Dendritic cell treated with granulocyte-macrophage colony-stimulating factor and Interleukin-4, amounts not matched to agents 40 ng/mL and 50 ng/mL, for 4 days (primary cell): ENCODE data around the gene WNT3A.

Experiments
- H3K27ac Mint-ChIP-seq: one replicate; pipeline ENCODE4 v1.8.0; 2022; ENCODE audit warnings: mild to moderate bottlenecking, mixed read lengths
- H3K27me3 Mint-ChIP-seq: one replicate; pipeline ENCODE4 v1.8.0; 2022; ENCODE audit warnings: mild to moderate bottlenecking, mixed read lengths
- H3K36me3 Mint-ChIP-seq: one replicate; pipeline ENCODE4 v1.8.0; 2022; ENCODE audit warnings: low read depth, mixed read lengths
- H3K4me1 Mint-ChIP-seq: one replicate; pipeline ENCODE4 v1.8.0; 2022; ENCODE audit warnings: low read depth, mixed read lengths
- H3K4me3 Mint-ChIP-seq: one replicate; pipeline ENCODE4 v1.8.0; 2022; ENCODE audit warnings: mild to moderate bottlenecking, moderate library complexity, mixed read lengths
- H3K9me3 Mint-ChIP-seq: one replicate; pipeline ENCODE4 v1.8.0; 2022; ENCODE audit warnings: mixed read lengths
- intact Hi-C: fragments of 100-400 bp; cut with micrococcal nuclease; formaldehyde crosslinking; loops from one replicate; pipeline ENCODE4 v1.15.0; 2022

The WNT3A gene

DNA sequence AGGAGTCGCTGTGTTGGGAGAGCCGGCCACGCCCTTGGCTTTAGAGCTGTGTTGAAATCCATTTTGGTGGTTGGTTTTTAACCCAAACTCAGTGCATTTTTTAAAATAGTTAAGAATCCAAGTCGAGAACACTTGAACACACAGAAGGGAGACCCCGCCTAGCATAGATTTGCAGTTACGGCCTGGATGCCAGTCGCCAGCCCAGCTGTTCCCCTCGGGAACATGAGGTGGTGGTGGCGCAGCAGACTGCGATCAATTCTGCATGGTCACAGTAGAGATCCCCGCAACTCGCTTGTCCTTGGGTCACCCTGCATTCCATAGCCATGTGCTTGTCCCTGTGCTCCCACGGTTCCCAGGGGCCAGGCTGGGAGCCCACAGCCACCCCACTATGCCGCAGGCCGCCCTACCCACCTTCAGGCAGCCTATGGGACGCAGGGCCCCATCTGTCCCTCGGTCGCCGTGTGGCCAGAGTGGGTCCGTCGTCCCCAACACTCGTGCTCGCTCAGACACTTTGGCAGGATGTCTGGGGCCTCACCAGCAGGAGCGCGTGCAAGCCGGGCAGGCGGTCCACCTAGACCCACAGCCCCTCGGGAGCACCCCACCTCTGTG lies 91.6 kb downstream of the WNT3A start:
- Mint-ChIP-seq H3K36me3 (peaks cover 82% of the 10 kb centered on the region), H3K27ac (no peak overlapping the region), H3K4me3 (no peak overlapping the region), H3K27me3 (no peaks in the 10 kb centered on the region), H3K4me1 (peaks cover 84% of the 10 kb centered on the region), H3K9me3 (peaks cover 11% of the 10 kb centered on the region)
- intact Hi-C loops: no loop called here

DNA sequence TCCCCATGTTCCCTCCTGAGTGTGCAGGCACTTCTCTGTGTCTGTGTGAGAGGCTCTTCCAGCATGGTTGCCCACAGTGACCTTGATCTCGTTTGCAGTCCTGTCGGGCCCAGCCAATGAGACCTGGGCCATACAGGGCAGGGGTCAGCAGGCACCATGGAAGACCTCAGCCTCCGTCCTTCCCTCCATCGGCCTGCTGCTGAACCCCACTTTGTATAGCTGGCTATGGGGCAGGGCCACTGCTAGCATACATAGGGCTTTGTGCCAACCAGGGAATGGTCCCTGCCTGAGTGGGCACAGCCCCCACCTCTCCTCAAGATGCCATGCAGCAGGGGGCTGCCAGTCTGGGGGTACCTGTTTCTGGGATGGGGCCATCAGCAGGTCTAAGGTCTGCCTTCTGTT lies 92.5 kb downstream of the WNT3A start:
- Mint-ChIP-seq H3K36me3 (peaks cover 73% of the 10 kb centered on the region), H3K4me1 (peaks cover 88% of the 10 kb centered on the region), H3K27me3 (no peaks in the 10 kb centered on the region), H3K4me3 (no peak overlapping the region), H3K9me3 (peaks cover 8% of the 10 kb centered on the region), H3K27ac (no peak overlapping the region)
- intact Hi-C loops: no loop called here

DNA sequence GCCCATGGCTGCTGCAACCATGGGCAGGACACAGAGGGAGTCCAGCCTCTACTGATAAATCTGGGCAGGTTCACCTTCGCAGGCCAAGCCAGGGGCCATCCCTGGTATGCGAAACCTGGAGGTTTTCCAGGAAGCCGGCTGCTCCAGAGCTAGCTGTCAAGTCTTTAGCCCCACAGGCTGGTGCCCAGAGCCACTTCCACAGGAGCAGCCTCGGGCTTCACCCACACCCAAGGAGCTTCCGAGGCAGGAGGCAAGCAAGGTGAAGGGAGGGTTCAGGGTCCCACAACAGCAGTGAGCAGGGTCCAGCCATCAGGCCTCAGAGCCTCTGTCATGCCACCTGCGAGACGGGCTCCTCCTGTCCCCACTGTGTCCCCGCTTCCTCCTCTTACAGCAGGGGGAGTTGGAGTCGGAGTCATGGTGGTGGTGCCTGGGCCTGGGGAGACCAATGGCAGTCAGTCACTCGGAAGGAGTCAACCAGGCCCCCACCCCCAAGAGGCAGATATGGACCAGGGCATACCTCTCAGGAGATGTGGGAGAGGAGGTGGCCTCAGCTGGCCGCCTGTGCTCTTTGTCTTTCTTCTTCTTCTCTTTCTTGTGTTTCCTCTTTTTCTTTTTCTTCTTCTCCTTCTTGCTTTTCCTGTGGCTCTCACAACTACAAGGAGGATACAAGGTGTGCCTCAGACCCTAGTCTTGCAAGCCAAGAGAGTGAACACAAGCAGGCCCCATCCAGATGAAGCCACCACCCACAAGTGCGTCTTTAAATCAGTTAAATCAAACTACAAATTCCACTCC lies 94.2 kb downstream of the WNT3A start:
- Mint-ChIP-seq H3K4me1 (peaks cover 82% of the 10 kb centered on the region), H3K36me3 (peaks cover 68% of the 10 kb centered on the region), H3K4me3 (no peak overlapping the region), H3K9me3 (no peaks in the 10 kb centered on the region), H3K27ac (peak overlapping the region; percentile 89), H3K27me3 (no peaks in the 10 kb centered on the region)
- intact Hi-C loops: loop anchor here (10.0 kb wide), 2 partner anchors 304 to 384 kb away; partner anchors contain the start of genes RNF187 and TRIM11

DNA sequence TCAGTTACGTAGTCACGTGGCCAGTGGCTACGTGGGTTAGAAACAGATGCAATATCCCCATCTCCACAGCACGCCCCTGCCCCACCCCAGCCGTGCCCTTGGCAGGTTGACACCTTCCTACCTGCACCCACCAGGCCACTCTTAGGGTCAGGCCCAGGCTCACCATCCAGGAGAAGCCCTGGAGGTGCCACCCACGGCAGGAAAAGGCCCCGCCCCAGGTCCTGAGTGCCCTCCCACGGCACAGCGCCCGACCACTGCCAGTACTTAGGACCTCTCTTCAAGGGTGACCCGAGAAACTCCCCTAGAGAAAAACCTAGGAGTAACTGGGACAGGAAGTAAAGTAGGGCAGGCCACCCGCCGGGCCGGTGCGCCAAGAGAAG lies 94.8 kb downstream of the WNT3A start:
- Mint-ChIP-seq H3K27ac (peak overlapping the region; percentile 89), H3K36me3 (peaks cover 68% of the 10 kb centered on the region), H3K4me3 (peak overlapping the region; percentile 96), H3K27me3 (no peaks in the 10 kb centered on the region), H3K9me3 (no peaks in the 10 kb centered on the region), H3K4me1 (peaks cover 81% of the 10 kb centered on the region)
- intact Hi-C loops: loop anchor here (10.0 kb wide), 2 partner anchors 303 to 383 kb away; partner anchors contain the start of genes RNF187 and TRIM11

DNA sequence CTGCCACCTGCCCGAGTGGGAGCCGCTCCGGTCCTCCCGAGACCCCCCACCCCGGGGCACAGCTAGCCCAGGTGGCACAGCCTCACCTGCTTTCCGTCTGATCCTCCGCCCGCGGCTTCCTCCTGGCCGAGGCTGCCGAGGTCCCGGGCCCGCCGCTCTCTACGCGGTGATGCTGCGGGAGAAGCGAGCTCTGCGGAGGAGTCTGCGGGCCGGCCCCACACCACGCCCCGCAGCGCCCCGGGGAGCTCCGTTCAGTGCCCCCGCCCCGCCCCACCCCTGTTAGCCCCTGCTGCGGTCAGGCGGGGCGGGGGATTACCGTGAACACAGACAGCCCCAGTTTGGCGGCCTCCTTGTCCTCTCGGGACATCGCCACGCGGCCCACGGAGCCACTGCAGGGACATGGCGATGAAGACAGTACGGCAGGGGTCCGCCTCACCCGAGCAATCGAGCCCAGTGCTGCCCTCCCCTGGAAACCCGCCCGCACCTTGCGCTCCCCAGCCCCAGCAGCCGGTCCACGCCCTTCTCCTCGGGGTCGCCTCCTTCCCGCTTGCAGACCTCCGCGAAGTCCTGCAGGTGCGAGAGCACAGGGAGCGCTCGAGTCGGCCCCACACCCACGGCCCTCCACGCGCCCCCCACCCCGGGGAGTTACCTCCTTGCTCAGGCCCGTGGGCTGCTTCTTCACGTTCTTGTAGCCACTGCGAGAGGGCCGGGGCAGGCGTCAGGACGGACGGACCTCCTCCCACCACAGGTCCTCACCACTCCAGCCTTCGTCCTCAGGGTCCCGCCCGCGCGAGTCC lies 95.4 kb downstream of the WNT3A start:
- Mint-ChIP-seq H3K27me3 (no peaks in the 10 kb centered on the region), H3K4me1 (peaks cover 77% of the 10 kb centered on the region), H3K27ac (peak overlapping the region; percentile 89), H3K9me3 (no peaks in the 10 kb centered on the region), H3K4me3 (peak overlapping the region; percentile 96), H3K36me3 (peaks cover 68% of the 10 kb centered on the region)
- intact Hi-C loops: loop anchor here (2.0 to 10.0 kb wide), 3 partner anchors 17 to 383 kb away; partner anchors contain the start of genes RNF187 and TRIM11

DNA sequence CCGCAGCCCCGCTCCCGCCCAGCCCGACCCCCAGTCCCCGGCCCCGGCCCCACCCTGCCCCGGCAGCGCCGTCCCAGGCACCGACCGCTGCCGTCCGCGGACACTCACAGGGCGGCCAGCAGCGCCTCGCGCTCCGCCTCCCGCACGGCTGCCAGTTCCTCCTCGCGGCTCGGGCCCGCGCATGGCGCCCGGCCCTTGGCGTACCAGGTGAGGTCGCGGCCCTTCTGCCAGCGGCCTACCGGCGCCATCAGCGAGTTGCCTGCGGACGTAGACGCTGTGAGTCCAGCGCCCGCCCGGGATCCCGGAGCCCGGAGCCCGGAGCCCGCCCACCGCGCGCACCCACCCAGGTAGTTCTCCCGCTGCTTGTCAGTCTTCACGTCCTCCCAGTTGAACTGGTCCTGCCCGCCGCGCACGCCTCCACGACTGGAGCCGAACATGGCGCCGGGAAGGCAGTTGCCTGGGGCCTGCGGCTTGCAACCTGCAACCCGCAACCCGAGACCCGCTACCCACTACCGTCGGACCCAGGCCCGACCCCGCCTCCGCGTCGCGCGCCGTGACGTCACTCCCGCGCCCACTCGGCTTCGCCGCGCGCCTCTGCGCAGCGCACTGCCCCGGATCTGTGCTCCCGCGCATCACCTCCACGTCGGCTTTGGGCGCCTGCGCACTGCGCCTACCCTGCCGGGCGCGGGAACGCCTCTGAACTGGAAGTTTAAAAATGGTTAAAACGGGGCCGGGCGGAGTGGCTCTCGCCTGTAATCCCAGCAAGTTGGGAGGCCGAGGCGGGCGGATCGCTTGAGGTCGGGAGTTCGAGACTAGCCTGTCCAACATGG lies 96.2 kb downstream of the WNT3A start, which contains the start of gene C1orf35:
Gene C1orf35, minus strand, starts transcription at position 535 of the 830 bp plus-strand sequence. Its CDS starts 98 bp downstream, at position 437.
- H3K27ac Mint-ChIP-seq: peak within 1 kb of the TSS; percentile 89
- H3K36me3 Mint-ChIP-seq: peaks cover 65% of the 10 kb centered on the region
- peak within 1 kb of the TSS; percentile 96 for H3K4me3 Mint-ChIP-seq
- peaks cover 77% of the 10 kb centered on the region for H3K4me1 Mint-ChIP-seq
- no peaks in the 10 kb centered on the region for H3K9me3 Mint-ChIP-seq
- intact Hi-C loops: loop anchor here (2.0 to 10.0 kb wide), 3 partner anchors 18 to 382 kb away; partner anchors contain the start of genes RNF187 and TRIM11
- no peaks in the 10 kb centered on the region for H3K27me3 Mint-ChIP-seq

DNA sequence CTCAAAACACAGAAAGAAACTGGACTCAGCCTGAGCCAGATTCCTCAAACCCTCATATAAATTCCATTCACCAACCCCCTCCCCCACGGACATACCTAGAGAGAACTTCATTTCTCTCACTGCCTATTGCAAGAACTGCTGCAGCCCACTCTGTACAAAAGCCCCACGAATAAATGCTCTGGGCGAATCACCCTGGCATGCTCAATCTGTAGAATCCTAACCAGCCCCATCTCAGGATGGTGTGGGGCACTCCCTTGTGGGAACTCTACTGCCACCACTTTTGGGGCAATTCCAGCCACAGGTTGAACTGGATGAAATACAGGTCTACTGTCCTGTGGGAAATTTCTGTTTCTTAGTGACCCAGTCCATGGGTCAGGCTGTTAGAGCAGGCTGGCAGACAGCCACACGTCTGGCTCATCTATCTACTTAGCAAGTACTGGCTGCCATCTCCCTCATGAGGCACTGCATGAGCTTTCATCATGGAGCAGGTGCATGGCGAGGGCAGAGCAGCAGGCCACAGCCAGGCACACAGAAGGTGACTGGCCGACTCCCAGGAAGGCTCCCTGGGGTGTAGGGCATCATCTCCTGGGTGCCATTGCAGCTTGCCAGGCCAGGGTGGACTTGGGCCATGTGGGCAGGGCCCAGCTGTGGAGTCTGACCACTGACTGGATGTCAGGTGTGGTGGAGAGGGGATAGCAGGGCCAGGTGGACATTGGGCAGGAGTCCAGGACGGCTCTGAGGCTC lies 97.9 kb downstream of the WNT3A start:
- no peaks in the 10 kb centered on the region for H3K27me3 Mint-ChIP-seq
- H3K9me3 Mint-ChIP-seq: no peaks in the 10 kb centered on the region
- H3K4me3 Mint-ChIP-seq: peak overlapping the region; percentile 39
- intact Hi-C loops: loop anchor here (10.0 kb wide), 2 partner anchors 300 to 380 kb away; partner anchors contain the start of genes RNF187 and TRIM11
- H3K36me3 Mint-ChIP-seq: peaks cover 59% of the 10 kb centered on the region
- peaks cover 78% of the 10 kb centered on the region for H3K4me1 Mint-ChIP-seq
- H3K27ac Mint-ChIP-seq: peak overlapping the region; percentile 89

DNA sequence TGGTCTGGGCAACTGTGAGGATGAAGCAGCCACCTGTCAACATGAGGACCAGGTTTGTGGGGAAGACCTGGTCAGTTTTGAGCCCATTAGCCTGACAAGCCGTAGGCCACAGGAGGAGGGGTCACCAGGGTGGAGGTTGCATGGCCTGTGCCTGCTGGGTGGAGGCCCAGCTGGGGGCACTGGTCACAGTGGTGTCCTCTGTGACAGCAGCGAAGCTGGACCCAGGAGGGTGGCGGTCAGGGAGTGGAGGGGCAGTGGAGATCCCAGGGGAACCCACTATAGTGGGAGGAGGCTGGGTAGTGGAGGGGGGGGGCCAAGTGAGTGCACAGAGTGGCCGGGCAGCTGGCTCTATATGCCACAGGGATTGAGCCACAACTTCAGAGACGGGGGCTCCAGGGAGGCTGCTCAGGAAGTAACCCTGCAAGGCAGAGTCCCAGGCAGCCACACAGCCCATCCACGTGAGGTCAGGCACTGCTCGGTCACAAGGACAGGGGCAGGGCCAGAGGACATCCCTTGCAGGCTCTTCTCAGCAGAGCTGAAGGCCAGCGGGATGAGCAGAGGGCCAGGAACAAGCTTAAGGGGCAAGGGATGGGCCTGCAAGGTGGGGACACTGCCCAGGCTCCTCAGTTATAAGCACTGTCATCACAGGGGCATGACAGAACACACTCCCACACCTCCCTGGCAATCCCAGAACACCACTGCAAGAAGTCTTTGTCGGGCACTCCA lies 98.6 kb downstream of the WNT3A start:
- intact Hi-C loops: loop anchor here (10.0 kb wide), 2 partner anchors 299 to 379 kb away; partner anchors contain the start of genes RNF187 and TRIM11
- Mint-ChIP-seq H3K9me3 (no peaks in the 10 kb centered on the region), H3K36me3 (peaks cover 55% of the 10 kb centered on the region), H3K4me1 (peaks cover 79% of the 10 kb centered on the region), H3K27ac (peak overlapping the region; percentile 89), H3K27me3 (no peaks in the 10 kb centered on the region), H3K4me3 (no peak overlapping the region)

DNA sequence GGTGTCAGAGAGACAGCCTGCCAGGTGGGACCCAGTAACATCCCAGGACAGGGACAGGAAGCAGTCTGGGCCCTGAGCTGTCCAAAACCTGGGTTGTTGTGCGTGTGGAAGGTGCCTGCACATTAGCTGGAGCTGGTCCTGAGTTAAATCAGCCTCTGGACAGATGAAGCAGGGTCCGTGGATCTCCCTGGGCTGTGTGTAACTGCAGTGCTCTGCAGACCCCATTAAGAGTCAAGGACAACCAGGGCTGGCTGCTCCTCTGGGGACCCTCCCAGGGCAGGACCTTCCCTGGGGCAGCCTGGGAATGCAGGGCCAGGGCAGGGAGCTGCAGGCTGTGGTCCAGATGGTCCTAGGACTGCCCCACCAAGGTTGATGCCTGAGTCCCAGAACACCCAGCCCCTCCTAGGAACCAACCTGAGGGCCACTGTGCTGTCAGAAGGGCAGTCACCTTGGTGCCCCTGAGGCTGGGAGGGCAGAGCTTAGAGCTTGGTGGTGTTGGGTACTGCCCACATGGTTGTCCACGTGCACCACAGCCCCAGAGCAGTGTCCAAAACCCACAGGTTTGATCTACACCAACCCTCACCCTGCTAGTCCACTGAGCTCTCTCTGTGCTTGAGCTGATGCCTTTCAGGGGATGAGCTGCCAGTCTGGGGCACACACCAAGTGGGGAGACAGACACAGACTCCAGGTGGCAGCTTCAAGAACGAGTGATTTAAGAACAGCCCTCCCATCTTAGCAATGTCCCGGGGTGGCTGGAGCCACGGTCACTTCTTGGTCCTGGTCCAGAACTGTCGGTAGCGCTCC lies 99.4 kb downstream of the WNT3A start:
- Mint-ChIP-seq H3K36me3 (peaks cover 47% of the 10 kb centered on the region), H3K4me1 (peaks cover 76% of the 10 kb centered on the region), H3K27me3 (no peaks in the 10 kb centered on the region), H3K4me3 (no peak overlapping the region), H3K9me3 (no peaks in the 10 kb centered on the region), H3K27ac (peak overlapping the region; percentile 89)
- intact Hi-C loops: loop anchor here (10.0 kb wide), 2 partner anchors 299 to 379 kb away; partner anchors contain the start of genes RNF187 and TRIM11

DNA sequence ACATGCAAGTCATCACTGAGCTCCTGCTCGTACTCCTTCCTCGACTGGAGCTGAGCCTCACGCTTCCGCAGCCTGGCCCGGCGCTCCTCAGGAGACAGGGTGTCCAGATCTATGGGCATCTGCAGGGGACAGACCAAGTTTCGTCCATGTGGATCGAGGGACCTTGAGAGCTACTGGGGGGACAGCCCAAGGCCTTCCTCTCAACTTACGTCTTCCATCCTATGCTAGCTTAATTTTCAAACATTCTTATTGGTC lies 99.9 kb downstream of the WNT3A start:
- H3K27me3 Mint-ChIP-seq: no peaks in the 10 kb centered on the region
- H3K27ac Mint-ChIP-seq: no peak overlapping the region
- H3K4me1 Mint-ChIP-seq: peaks cover 71% of the 10 kb centered on the region
- intact Hi-C loops: loop anchor here (10.0 kb wide), 2 partner anchors 298 to 378 kb away; partner anchors contain the start of genes RNF187 and TRIM11
- peaks cover 43% of the 10 kb centered on the region for H3K36me3 Mint-ChIP-seq
- H3K9me3 Mint-ChIP-seq: no peaks in the 10 kb centered on the region
- no peak overlapping the region for H3K4me3 Mint-ChIP-seq

DNA sequence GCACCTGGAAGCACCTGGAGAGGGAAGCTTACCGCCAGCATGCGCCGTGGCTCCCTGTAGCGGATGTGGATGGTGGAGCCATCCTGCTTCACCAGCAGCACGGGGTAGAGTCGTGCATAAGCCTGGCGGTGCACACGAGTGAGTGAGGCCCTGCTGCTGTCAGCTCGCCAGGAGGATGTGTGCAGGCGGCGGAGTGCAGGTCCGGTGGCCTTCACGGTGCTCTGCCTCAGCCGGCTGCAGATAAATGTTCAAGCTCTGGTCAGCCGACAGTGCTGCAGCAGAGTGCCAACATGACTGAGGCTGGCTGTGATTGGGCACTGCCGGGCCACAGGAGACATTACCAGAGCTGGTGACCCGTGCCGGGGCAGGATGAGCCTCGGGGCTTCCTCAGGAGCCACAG lies 100.8 kb downstream of the WNT3A start:
- peak overlapping the region; percentile 92 for H3K4me3 Mint-ChIP-seq
- no peaks in the 10 kb centered on the region for H3K9me3 Mint-ChIP-seq
- H3K27me3 Mint-ChIP-seq: no peaks in the 10 kb centered on the region
- H3K36me3 Mint-ChIP-seq: peaks cover 43% of the 10 kb centered on the region
- H3K4me1 Mint-ChIP-seq: peaks cover 62% of the 10 kb centered on the region
- H3K27ac Mint-ChIP-seq: peak overlapping the region; percentile 90
- intact Hi-C loops: loop anchor here (2.0 to 10.0 kb wide), 3 partner anchors 25 to 377 kb away; partner anchors contain the start of genes ARF1, RNF187 and TRIM11
